ENCODE results near the gene SLC44A3.

DNA sequence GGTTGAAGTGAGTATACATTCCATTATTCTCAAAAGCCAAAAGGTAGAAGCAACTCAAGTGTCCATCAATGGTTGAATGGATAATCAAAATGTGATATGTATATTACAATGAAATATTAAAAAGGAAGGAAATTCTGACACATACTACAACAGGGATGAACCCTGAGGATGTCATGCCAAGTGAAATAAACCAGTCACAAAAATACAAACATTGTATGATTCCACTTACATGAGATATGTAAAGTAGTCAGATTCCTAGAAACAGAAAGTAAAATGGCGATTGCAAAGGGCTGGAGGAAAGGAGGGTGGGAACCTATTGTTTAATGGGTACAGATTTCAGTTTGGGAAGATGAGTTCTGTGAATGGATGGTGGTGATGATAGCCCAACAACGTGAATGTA is 5.8 kb downstream of the SLC44A3 start:
- TF ChIP-seq, protein P1, sequence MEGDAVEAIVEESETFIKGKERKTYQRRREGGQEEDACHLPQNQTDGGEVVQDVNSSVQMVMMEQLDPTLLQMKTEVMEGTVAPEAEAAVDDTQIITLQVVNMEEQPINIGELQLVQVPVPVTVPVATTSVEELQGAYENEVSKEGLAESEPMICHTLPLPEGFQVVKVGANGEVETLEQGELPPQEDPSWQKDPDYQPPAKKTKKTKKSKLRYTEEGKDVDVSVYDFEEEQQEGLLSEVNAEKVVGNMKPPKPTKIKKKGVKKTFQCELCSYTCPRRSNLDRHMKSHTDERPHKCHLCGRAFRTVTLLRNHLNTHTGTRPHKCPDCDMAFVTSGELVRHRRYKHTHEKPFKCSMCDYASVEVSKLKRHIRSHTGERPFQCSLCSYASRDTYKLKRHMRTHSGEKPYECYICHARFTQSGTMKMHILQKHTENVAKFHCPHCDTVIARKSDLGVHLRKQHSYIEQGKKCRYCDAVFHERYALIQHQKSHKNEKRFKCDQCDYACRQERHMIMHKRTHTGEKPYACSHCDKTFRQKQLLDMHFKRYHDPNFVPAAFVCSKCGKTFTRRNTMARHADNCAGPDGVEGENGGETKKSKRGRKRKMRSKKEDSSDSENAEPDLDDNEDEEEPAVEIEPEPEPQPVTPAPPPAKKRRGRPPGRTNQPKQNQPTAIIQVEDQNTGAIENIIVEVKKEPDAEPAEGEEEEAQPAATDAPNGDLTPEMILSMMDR (IDR thresholded peaks at IDR 0.05; ENCODE audit: low read length), result no peak
- no peak for TF ChIP-seq EZH2 (optimal IDR thresholded peaks at IDR 0.05; ENCODE audit: low read depth, low read length)
- TF ChIP-seq EZH2phosphoT487 (IDR thresholded peaks at IDR 0.05; ENCODE audit: low read length), result no peak
